GM12878 (cell line): Measurements from ENCODE around the gene BCL2L14. TPM values are rescaled to one million over a fixed set of nuclear protein-coding genes. Genes with fewer than 3 reads are reported as not detected.

Source experiments
- EED ChIP-seq: sonication (generic); IDR thresholded peaks from 2 replicates; pipeline ENCODE4 v1.6.1; 2016; ENCODE audit warnings: antibody characterized with exemption, low read depth
- EP300 ChIP-seq, 2 experiments: fragments of 150-350 bp in 1 of 2; IDR thresholded peaks; 2 replicates each; pipeline ENCODE4 v1.6.1; 2011 to 2012; ENCODE audit warnings: low read depth in 2 of 2, low read length in 2 of 2, borderline replicate concordance in 1 of 2, improper control_type of control experiment in 1 of 2, inconsistent platforms in 1 of 2; ENCODE audit not compliant: control insufficient read depth in 1 of 2
- FOS ChIP-seq: IDR thresholded peaks from 3 replicates; pipeline ENCODE4 v1.6.1; 2011; ENCODE audit warnings: borderline replicate concordance; ENCODE audit not compliant: insufficient read length; ENCODE audit errors: extremely low read depth
- FOXK2 ChIP-seq: fragments of 450-650 bp; IDR thresholded peaks from 2 replicates; pipeline ENCODE4 v1.6.1; 2017; ENCODE audit warnings: mild to moderate bottlenecking, moderate library complexity
- KLF5 ChIP-seq: fragments of 450-650 bp; IDR thresholded peaks from 2 replicates; pipeline ENCODE4 v1.6.1; 2014; ENCODE audit warnings: mild to moderate bottlenecking; ENCODE audit not compliant: partially characterized antibody
- MEF2B ChIP-seq: fragments of 450-650 bp; IDR thresholded peaks from 2 replicates; pipeline ENCODE4 v1.6.1; 2018; ENCODE audit warnings: mild to moderate bottlenecking, moderate library complexity; ENCODE audit not compliant: partially characterized antibody, poor library complexity, severe bottlenecking
- MYC ChIP-seq: IDR thresholded peaks from 2 replicates; pipeline ENCODE4 v1.6.1; 2011; ENCODE audit warnings: mild to moderate bottlenecking, low read length, moderate library complexity, inconsistent platforms; ENCODE audit not compliant: insufficient read depth, insufficient replicate concordance, insufficient read length, severe bottlenecking
- NR2C1 ChIP-seq: fragments of 450-650 bp; IDR thresholded peaks from 2 replicates; pipeline ENCODE4 v1.6.1; 2017; ENCODE audit warnings: antibody characterized with exemption, mild to moderate bottlenecking, moderate library complexity
- NR2C2 ChIP-seq: IDR thresholded peaks from 2 replicates; pipeline ENCODE4 v1.6.1; 2011; ENCODE audit warnings: borderline replicate concordance, low read depth; ENCODE audit not compliant: control insufficient read depth, insufficient read length
- NR2F1 ChIP-seq: fragments of 450-650 bp; conservative IDR thresholded peaks from 2 replicates; pipeline ENCODE4 v1.6.1; 2017; ENCODE audit warnings: mild to moderate bottlenecking
- SMARCA5 ChIP-seq: fragments of 450-650 bp; IDR thresholded peaks from 2 replicates; pipeline ENCODE4 v1.6.1; 2017; ENCODE audit warnings: mild to moderate bottlenecking
- SRF ChIP-seq, 2 experiments: IDR thresholded peaks; 2 replicates each; pipeline ENCODE4 v1.6.1; 2011; ENCODE audit warnings: low read depth in 2 of 2, low read length in 2 of 2, mild to moderate bottlenecking in 1 of 2, moderate library complexity in 1 of 2
- polyA plus RNA-seq, 11 experiments: library from polyadenylated mRNA; depleted of rRNA in 4 of 11; unstranded in 6 of 11; stranded (reverse) in 5 of 11; fragments of >200 nt; fragmentation: Nextera tagmentation in 4 of 11; fragmentation: Illumina TruSeq in 1 of 11; extraction: Ambion mirVana in 4 of 11; extraction: Trizol in 1 of 11; gene quantifications; 1 replicate in 1 of 11; 2 replicates in 10 of 11; pipeline versions ENCODE4 v1.2.1 to v1.2.3, GENCODE V29; 2011 to 2016; ENCODE audit warnings: inconsistent platforms in 2 of 11, missing spikeins in 2 of 11, low read depth in 1 of 11
- total RNA-seq, 4 experiments: library from RNA; depleted of rRNA in 3 of 4; stranded (reverse); fragments of >200 nt in 3 of 4; fragmentation: Illumina TruSeq in 1 of 4; extraction: Trizol in 1 of 4; gene quantifications; 2 replicates each; pipeline versions ENCODE4 v1.2.1 to v1.2.3, GENCODE V29; 2013 to 2021
- TF ChIP-seq, protein P1 (sequence below): fragments of 450-650 bp; IDR thresholded peaks from 2 replicates; pipeline ENCODE4 v1.6.1; 2017; ENCODE audit warnings: antibody characterized with exemption, mild to moderate bottlenecking, moderate library complexity
- TF ChIP-seq, protein P2 (sequence below): IDR thresholded peaks from 2 replicates; pipeline ENCODE4 v1.6.1; 2012; ENCODE audit warnings: low read depth, low read length, improper control_type of control experiment
- TF ChIP-seq, protein P3 (sequence below): IDR thresholded peaks from 2 replicates; pipeline ENCODE4 v1.6.1; 2011; ENCODE audit warnings: borderline replicate concordance, low read depth, mild to moderate bottlenecking, moderate library complexity, mixed read lengths, low read length; ENCODE audit not compliant: insufficient read depth; ENCODE audit errors: extremely low read length
- TF ChIP-seq, protein P4 (sequence below): fragments of 450-650 bp; formaldehyde crosslinking; IDR thresholded peaks from 2 replicates; pipeline ENCODE4 v1.4.0; 2020; ENCODE audit warnings: mild to moderate bottlenecking, moderate library complexity

The BCL2L14 gene
- total and polyA plus RNA-seq, 10 of the 15 experiments (the other 5 are each of a cell fraction or from before 2014, with no cell fraction given): 0.59 to 2.5 (median 0.90) TPM

DNA sequence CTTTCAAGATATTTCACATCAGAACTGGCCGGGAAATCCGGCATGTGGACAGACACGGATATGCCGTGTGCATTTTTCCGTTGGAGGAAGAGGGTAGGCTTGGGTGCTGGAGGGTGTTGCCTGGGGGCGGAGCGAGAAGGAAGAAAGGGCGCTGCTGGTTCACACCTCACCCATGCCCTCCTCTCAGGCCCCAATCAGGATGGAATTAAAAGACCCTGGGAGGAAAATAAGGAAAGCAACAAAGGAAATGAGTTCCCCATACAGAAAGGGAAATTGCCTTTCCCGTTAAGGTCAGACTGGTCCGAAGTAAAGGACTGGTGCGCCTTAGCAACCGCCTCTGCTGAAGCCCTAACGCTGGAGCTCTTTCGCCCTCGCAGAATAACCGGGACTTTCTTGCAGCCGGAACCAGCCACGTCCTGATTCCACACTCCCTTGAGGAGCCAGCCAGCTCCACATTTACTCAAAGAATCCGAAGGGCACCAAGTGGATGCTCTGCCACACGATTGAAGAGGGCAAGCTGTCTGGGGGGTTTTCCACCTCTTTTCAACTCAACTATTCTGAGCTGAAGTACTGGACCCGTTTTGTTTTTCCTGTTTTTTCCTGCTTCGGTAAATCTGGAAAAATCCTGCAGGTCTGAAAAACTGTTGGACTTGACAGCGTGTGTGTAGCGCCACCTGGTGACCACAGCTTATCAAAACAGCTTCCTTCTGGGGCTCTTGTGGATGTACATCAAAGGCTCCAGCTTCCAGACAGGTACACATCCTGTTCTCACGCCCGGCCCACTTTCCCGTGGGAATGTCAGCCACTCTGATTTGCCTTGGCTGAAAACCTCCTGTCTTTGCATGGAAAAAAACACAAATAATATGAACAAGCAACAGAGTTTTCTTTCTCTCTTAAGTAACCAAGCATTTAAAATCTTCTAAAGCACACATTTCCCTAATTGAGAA, 37.6 kb upstream of the BCL2L14 start (continued):
- TF ChIP-seq, protein P1, sequence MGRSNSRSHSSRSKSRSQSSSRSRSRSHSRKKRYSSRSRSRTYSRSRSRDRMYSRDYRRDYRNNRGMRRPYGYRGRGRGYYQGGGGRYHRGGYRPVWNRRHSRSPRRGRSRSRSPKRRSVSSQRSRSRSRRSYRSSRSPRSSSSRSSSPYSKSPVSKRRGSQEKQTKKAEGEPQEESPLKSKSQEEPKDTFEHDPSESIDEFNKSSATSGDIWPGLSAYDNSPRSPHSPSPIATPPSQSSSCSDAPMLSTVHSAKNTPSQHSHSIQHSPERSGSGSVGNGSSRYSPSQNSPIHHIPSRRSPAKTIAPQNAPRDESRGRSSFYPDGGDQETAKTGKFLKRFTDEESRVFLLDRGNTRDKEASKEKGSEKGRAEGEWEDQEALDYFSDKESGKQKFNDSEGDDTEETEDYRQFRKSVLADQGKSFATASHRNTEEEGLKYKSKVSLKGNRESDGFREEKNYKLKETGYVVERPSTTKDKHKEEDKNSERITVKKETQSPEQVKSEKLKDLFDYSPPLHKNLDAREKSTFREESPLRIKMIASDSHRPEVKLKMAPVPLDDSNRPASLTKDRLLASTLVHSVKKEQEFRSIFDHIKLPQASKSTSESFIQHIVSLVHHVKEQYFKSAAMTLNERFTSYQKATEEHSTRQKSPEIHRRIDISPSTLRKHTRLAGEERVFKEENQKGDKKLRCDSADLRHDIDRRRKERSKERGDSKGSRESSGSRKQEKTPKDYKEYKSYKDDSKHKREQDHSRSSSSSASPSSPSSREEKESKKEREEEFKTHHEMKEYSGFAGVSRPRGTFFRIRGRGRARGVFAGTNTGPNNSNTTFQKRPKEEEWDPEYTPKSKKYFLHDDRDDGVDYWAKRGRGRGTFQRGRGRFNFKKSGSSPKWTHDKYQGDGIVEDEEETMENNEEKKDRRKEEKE: no peak
- TF ChIP-seq SMARCA5 (peak; percentile 58; the same call in 1 of the 2 replicates), FOS (no peak), FOXK2 (no peak), NR2C2 (no peak), MYC (no peak), EED (peak; percentile 89), SRF (IDR thresholded peaks at IDR 0.05; ENCODE audit: low read depth in 2 of 2, low read length in 2 of 2) (no peak), NR2F1 (peak; percentile 43; the same call in 1 of the 2 replicates), MEF2B (no peak), KLF5 (no peak), EP300 (IDR thresholded peaks at IDR 0.05; ENCODE audit: borderline replicate concordance in 1 of 2, control insufficient read depth in 1 of 2, low read depth in 2 of 2, low read length in 2 of 2) (peak in 1 of 2 experiments; percentile 21; a peak in 1 of 4 replicates), NR2C1 (no peak)
- TF ChIP-seq, protein P2, sequence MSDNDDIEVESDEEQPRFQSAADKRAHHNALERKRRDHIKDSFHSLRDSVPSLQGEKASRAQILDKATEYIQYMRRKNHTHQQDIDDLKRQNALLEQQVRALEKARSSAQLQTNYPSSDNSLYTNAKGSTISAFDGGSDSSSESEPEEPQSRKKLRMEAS: 0 out of 2 replicates have a peak, but pooled peaks have one; percentile 8
- TF ChIP-seq, protein P3, sequence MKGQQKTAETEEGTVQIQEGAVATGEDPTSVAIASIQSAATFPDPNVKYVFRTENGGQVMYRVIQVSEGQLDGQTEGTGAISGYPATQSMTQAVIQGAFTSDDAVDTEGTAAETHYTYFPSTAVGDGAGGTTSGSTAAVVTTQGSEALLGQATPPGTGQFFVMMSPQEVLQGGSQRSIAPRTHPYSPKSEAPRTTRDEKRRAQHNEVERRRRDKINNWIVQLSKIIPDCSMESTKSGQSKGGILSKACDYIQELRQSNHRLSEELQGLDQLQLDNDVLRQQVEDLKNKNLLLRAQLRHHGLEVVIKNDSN: no peak
- TF ChIP-seq, protein P4, sequence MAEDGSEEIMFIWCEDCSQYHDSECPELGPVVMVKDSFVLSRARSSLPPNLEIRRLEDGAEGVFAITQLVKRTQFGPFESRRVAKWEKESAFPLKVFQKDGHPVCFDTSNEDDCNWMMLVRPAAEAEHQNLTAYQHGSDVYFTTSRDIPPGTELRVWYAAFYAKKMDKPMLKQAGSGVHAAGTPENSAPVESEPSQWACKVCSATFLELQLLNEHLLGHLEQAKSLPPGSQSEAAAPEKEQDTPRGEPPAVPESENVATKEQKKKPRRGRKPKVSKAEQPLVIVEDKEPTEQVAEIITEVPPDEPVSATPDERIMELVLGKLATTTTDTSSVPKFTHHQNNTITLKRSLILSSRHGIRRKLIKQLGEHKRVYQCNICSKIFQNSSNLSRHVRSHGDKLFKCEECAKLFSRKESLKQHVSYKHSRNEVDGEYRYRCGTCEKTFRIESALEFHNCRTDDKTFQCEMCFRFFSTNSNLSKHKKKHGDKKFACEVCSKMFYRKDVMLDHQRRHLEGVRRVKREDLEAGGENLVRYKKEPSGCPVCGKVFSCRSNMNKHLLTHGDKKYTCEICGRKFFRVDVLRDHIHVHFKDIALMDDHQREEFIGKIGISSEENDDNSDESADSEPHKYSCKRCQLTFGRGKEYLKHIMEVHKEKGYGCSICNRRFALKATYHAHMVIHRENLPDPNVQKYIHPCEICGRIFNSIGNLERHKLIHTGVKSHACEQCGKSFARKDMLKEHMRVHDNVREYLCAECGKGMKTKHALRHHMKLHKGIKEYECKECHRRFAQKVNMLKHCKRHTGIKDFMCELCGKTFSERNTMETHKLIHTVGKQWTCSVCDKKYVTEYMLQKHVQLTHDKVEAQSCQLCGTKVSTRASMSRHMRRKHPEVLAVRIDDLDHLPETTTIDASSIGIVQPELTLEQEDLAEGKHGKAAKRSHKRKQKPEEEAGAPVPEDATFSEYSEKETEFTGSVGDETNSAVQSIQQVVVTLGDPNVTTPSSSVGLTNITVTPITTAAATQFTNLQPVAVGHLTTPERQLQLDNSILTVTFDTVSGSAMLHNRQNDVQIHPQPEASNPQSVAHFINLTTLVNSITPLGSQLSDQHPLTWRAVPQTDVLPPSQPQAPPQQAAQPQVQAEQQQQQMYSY (CRISPR knock-in tag): no peak; the same call in 1 of the 2 replicates
